GM19395 (cell line): ENCODE measurements around the gene EPHA2.

Source experiments
- ATAC-seq: cut with Tn5 transposase; IDR thresholded peaks from one replicate; pipeline ENCODE4 v1.9.1; 2021; ENCODE audit warnings: mild to moderate bottlenecking, moderate library complexity; ENCODE audit not compliant: unreplicated experiment

EPHA2 gene

DNA sequence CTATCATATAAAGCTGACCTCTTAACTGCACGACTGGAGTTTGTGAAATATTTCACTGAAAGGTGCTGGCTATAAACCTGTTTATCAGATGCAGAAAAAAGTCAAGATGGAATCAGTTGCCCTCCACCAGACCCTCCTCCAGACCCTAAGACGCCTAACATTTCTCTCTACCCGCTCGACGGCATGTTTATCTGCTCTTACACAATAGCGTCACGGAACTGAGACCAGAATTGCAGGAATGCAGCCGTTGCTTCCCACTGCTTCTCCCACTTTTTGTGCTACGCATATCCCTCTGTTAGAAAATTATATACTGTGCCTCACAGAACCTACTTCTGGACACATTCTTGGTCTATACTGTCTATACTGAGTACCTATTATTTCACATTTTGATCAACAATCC, 54.2 kb downstream of the EPHA2 start:
- no peak for ATAC-seq

DNA sequence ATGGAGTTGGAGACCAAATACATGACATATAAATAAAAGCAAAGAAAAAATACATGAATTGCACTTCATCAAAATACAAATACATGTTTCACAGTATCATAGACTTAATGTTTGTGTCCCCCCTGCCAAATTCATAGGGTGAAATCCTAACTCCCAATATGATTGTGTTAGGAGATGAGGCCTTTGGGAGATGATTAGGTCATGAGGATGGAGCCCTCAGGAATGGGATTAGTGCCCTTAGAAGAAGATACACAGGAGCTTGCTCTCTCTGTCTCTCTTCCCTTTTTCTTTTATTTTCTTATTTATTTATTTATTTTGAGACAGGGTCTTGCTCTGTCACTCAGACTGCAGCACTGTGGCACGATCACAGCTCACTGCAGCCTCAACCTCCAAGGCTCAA, 56.5 kb downstream of the EPHA2 start:
- ATAC-seq = no peak

DNA sequence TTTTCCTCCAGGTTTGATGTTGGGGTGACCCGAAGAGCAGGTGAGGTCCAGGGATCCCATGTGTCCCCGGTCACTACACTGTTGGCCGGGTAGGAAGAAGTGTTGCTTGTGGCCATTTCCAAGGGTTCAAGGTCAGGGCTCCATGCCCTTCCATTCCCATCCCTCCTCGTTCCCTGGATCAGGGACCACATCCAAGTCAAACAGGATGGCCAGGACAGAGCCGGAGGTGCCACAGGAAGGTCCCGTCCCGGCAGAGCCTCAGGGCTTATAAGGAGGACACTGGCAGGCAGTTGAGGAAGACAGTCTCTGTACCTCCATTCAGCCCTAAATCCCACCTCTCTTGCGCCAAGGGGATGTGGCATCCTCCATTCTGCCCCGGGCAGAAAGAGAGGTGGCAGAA, 60.4 kb downstream of the EPHA2 start:
- no peak for ATAC-seq

DNA sequence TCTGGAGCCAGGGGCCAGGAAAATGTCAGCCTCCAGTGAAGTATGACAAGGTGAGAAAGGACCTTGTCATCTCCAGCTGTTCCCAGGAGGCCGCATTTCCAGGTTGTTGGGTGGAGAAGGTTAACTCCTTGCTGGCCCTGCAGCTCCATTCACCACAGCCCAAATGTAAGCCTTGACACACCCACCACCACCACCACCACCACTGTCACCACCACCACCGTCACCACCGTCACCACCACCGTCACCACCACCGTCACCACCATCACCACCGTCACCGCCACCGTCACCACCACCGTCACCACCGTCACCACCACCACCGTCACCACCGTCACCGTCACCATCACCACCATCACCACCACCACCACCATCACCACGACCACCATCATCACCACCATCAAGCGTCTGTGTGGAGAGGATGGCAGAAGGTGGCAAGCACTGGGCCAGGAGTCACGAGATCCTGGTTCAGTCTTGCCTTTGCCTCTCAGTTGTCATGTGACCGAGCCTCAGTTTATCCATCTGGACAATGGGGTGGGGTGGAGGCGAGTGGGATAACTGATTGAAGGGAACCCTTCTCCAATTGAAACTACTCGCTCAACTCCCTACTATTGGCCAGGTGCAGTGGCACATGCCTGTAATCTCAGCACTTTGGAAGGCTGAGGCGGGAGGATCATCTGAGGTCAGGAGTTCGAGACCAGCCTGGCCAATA, 61.3 kb downstream of the EPHA2 start:
- ATAC-seq = no peak

DNA sequence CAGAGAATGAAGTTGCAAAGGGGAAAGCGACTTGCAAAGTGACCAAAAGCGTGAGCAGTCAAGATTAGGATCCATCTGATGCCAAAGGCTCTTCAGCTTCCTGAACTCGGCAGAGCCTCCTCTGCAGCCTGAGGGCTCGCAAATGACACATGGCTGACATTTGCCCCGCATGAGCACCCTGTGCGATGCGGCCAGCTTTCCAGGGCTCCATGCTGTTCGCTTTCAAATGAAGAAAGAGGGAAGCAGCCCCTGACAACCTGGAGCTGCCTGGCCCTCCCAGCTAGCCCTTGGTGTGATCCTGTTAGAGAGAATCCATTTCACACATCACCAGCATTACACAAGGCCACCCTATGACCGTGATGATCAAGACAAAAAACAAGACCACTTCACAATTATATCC, 62.3 kb downstream of the EPHA2 start:
- no peak for ATAC-seq

DNA sequence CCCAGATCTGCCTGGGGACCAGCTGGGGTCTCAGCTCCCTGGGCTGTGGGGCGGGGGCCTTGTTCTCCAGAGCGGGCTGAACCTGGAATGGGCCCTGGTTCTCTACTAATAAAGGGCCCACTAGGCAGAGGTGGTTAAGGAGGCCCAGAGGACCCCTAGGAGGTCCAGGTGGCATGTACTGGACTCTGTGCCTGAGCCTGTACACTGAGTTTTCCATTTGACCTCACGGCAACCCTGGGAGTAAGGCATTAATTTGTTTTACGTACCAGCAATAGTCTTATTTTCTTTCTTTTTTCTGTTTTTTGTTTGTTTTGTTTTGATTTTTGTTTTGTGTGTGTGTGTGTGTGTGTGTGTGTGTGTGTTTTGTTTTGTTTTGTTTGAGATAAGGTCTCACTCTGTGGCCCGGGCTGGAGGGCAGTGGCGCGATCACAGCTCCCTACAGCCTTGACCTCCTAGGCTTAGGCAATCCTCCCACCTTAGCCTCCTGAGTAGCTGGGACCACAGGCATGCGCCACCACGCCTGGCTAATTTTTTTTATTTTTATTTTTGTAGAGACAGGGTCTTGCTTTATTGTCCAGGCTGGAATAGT, 62.9 kb downstream of the EPHA2 start:
- no peak for ATAC-seq

DNA sequence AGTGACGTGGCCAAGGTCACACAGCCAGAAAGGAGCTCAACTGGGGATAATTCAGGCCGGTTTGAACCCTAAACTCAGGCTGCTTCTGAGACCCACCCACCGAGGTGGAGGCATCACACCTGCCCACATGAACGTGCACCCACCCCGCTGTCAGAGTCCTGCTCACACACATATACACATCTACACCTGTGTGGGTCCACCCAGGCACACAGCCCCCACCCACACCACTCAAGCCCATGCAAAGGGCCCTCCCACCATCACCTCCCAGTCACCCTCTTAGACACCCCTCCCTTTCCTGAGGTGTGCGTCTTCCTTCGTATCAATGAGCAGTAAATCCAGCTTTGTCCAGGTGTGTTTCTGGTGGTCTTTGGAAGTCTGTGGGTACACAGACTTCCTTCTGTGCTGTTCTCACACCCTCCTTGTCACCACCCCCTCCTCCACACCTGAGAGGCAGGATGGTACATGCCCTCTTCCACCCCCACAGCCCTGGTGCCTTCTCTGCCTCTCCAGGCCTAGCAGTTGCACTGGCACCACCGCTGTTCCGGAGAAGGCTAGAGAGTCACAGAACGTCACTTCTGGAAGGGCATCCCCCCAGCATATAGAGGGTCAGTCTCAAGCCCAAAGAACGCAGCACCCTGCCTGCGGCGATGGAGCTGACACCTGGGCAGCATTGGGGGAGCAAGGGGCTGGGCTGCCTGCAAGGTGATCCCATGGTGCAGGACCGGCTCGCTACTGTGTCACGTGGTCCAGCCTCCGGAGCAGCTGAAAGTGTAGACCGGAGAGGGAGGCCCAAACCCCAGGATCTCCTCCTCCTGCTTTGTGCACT, 63.6 kb downstream of the EPHA2 start:
- no peak for ATAC-seq

DNA sequence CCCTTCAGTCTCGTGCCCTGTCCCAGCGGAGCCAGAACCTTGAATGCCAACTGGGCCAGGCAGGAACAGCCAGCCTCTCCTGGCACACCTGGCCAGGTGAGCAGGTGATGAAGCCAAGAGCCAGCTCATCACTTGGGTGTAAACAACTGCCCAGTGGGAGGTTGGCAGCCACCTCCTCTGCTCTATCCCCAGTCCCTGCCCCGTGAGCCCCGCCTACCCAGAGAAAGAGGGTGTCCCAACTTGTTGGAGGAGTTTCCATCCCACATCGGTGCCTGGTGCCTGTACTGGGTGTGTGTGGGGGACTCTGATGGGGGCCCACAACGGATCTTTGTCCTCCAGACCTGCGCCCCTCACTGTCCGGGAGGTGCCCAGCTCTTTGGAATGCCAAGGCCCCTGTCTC, 64.6 kb downstream of the EPHA2 start:
- ATAC-seq = no peak

DNA sequence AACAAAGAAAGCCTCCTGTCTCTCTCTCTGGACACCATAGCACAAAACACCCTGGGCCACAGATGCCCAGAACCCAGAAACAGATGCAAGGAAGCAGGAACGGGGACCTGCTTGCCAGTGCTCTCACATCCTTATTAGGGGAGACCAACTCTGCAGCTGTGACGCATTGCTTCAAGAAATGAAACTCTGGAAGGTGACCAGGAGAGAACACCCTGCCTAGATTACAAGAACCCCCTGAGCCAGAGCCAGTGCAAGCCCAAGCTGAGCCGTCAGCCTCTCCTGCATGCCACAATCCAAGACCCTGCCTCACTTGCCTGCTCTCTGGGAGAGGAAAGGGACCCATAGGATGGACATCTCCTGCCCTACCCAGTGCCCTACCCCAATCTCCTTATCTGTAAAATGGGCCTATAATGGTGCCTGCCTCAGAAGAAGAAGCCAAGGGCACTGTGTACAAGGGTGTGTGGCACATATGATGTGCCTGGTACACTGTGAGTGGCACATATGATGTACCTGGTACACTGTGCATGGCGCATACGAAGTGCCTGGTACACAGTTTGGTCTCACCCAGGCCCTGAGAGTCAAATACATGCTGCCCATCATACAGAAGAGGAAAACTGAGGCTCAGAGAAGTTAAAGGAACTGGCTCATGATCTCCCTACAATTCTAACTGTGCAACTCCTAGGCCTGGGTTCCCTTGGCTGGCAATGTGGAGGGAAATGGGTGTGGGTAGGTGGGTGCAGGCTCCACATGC, 65.6 kb downstream of the EPHA2 start:
- ATAC-seq = no peak

DNA sequence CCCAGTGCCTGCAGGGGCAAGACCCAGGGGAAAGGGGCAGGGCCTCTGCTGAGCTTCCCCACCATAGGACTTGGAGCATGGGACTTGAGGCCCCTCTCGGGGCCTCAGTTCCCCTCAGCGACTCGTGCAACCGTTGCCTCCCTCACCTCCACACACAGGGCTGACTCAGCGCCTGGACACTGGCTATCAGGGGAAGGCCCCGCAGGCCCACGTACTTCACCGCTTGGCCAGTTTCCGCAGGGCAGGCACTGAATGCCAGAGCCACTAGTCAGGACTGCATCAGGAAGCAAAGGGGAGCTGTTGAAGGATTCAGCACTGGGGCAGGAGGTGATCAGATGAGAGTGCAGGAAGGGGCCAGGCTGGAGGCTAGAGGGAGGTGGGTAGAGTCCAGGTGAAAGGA, 66.9 kb downstream of the EPHA2 start:
- no peak for ATAC-seq

DNA sequence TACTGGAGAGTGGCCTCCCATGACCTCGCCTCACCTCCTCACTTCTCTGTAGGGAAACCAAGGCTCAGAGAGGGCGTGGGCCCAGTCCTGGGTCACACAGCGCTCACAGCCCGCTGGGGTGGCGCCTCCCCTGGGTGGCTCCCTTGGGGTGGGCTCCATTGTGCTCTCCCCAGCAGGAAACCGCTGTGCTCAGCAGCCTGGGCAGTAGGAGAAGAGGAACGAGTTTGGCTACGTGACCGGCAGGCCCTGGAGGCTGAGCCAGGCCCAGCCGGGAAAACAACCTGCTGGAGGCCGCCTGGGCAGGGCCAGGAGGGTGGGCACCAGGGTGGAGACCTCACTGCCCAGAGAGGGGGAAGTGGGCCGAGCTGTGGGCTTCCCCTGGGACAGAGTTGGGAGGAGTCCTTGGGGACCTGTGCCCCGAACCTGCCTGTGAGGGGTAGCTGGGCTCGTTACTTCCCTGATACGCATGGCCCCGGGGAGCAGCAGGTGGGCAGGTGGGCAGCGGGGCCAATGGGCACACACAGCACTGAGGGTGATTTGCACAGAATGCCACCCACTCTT, 67.4 kb downstream of the EPHA2 start:
- ATAC-seq = no peak

DNA sequence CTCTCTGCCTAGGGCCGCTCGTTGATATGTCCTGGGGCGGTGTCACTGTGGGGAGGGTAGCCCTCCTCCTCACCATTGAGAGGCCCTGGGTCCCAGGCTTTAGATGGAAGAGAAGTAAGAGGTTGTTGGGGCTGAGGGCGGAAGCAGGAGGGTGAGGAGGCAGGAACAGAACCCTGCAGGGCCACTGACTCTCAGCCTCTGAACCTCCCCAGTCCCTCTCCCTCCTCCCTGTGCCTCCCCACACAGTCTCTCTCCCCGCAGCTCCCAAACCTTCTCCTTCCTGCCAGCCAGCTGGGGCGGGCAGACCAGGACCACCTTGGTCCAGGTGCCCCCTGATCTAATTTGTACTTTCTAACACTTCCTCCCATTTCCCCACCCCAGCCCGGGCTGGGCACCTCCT, 68.1 kb downstream of the EPHA2 start:
- ATAC-seq = no peak

DNA sequence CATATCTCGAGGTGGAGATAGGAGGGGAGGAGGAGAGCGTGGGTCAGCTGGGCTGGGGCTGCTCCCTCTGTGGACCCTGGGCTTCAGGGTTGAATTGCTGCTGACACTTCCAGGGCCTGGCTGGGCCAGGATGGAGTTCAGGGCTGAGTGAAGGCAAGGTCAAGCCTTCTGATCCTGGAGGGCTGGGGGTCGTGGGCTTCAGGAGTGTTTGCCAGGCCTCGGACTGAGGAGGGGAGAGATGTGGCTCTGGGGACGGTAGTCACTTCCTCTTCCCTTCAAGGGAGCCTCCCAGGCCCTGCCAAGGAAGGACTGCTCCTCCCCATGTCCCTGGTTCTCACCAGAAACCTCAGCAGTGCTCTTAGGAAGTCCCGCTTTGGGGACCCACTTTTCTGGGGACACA, 70.3 kb downstream of the EPHA2 start:
- no peak for ATAC-seq

DNA sequence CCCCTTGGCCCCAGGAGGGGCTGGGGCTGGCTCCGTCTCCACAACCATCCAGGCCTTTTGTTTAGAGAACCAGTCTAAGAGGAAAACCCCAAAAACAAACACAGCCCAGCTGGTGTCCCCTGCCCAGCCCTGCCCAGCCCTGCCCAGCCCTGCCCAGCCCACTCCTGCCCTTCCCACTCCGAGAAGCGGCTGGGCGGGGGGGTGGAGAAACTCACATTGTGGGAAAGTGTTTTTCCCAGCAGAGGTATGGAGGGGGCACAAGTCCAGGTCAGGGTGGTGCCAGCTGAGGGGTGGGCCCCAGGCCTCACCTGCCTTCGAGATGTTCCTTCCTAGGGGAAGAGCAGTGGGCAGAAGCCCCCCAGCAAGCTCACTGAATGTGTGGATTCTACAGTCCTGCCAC, 72.4 kb downstream of the EPHA2 start:
- ATAC-seq = no peak

DNA sequence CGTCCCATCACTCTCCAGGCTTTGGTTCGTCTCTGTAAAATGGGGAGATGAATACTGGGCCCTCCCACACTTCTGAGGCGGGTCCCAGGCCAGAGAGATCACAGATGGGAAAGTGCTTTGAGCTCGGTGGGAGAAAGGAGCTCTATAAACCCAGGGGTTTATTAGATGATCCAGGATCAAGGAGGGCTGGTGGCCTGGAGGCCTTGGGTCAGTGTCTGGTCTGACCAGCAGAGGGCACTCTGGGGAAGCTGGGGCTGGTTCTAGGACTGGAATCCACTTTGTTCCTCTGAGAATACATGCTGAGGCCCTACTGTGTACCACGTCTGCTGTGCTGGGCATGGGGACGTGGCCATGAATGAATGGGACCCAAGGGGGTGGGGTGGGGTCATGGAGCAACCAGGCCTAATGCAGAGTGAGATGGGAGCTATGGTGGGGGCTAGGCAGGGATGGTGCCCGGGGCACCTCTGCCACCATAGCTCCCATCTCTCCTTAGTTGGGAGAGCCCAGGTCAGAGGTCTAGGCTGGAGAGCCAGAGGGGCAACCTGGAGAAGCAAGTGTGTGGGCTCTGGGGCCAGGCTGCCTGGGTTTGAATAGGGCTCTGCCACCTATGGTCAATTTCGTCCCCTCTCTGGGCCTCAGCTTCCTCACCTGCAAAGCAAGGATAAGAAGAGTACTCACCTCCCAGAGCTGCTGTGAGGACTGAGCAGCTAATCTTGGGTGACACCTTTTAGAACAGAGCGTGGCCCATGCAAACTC, 73.4 kb downstream of the EPHA2 start:
- ATAC-seq = no peak

DNA sequence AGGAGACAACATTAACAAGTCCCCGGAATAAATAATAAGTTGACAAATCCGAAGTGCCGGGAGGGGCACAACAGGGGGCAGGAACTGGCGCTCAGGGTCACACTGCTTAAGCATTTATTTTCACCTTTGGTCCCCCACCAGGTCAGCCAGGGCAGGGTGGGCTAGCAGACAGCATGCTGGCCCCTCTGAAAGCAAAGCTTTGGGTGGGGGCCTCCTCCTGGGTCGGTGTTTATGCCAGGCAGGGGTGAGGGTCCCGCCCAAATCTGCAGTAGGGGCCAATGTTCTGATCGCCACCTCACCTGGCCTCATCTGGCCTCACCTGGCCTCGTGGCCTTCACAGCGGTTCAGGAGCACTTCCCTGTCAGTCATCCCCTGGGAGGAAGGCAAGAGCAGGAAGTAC, 74.2 kb downstream of the EPHA2 start:
- ATAC-seq = no peak

DNA sequence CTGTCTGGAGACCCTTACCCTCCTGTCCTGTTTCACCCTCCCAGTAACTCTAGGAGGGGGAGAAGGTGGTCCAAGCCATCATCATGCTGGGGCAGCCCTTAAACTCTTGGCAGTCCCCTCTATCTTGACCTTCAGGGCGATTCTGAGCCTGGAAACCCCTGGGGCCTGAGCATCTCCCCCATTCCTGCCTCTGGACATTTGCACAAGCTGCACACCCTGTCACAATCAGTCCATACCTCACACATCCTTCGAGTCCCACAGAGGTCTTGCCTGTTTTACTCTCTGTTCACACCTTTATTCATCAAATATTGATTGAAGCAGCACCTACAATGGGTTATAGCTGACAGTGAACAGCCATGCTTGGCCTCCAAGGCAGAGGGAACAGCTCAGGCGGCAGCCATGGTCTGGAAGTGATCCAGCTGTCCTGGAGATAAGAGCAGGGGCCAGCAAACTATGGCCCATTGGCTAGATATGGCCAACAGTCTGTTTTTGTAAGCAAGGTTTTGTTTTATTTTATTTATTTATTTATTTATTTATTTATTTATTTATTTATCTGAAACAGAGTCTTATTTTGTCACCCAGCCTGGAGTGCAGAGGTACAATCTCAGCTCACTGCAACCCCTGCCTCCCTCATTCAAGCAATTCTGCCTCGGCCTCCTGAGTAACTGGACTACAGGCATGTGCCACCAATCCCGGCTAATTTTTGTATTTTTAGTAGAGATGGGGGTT, 75.3 kb downstream of the EPHA2 start:
- no peak for ATAC-seq

DNA sequence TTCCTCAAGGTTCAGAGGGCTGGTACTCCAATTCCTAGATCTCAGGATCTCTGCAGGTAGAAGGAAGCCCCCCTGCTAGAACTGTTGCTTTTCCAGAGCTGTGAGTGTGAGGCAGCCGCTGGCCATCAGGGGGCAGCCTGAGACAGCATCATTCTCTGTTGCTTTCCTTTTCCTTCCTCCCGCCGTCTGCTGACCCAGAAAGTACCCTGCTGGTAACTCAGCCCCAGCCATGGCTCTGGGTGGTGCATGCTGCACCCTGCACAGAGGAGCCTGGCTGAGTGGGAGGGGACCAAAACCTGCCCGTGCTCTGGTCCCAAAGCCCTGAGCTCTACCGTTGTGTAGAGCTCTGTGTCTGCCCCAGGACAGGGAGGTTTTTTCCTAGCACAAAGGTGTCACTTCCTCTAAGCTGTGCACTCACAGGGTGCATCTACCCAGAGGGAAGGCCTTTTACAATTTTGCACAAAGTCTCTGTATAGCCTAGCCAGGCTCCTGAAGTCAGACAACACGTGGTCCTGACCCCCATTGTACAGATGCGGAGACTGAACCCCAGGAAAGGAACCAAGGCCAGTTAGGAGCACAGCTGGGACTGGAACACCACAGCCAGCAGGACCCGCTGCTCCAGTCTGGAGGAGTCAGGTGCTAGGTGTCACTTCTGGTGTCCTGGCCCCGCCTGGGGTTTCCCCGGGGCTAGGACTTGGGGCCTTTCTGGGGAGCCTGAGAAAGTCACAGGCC, 76.8 kb downstream of the EPHA2 start:
- peak; percentile 61 for ATAC-seq
